Stimulated activated CD4-positive, alpha-beta T cell treated with anti-CD3 and anti-CD28 coated beads, Interleukin-12 subunit alpha, Interleukin-12 subunit beta, amount 100 ng/mL, for 24 hours (primary cell): Measurements from ENCODE around the gene TP73.

Experiments used
- DNase-seq, 2 experiments: peaks; one replicate each; pipeline ENCODE4 v3.0.0-alpha.2; 2020; ENCODE audit warnings: low read depth in 2 of 2

TP73 gene

DNA sequence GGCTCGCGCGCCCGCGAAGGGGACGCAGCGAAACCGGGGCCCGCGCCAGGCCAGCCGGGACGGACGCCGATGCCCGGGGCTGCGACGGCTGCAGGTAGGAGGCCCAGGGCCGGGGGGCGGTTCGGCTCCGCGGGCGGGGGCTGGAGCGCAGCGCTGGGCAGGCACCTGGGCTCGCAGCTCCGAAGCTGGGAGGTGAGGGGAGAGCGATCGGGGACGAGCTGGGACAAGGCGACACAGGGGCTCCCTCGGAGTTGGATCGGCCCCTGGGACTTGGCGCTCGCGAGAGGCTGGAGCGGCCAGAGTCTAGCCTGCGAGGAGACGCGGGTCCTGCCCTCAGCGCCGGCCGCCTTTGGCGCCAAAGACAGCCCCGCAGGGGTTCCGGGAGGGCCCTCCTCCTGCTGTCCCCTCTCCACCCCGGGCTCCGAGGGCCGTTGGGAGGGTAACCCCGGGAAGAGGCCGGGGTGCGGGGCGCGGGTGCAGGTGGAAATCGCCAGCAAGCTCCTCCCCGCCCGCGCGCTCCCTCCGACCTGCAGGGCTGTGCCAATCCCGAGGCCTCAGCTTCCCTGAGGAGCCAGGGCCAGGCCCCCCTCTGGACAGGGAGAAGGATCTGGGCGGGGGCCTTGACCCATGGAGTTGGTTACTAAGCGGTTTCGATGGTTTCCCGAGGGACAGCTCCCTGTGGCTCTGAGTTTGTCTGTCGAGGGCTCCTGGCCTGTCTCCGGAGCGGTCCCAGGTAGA is 401 bp downstream of the TP73 start:
- no peak for DNase-seq

DNA sequence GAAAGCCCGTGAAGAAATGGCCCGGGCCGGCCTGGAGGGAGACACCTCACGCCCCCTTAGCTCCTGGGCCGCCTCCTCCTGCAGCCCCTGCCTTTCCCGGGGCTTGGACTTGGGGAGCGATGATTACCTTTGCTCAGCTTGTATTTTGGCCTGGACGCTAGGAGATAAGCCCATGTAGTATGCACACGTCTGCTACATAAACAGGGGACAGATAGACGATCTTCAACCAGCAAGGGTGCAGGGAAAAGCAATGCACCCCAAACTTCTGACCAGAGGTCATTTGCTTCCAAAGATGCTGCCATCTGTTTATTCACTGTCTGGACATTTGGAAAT is 936 bp downstream of the TP73 start:
- no peak for DNase-seq

DNA sequence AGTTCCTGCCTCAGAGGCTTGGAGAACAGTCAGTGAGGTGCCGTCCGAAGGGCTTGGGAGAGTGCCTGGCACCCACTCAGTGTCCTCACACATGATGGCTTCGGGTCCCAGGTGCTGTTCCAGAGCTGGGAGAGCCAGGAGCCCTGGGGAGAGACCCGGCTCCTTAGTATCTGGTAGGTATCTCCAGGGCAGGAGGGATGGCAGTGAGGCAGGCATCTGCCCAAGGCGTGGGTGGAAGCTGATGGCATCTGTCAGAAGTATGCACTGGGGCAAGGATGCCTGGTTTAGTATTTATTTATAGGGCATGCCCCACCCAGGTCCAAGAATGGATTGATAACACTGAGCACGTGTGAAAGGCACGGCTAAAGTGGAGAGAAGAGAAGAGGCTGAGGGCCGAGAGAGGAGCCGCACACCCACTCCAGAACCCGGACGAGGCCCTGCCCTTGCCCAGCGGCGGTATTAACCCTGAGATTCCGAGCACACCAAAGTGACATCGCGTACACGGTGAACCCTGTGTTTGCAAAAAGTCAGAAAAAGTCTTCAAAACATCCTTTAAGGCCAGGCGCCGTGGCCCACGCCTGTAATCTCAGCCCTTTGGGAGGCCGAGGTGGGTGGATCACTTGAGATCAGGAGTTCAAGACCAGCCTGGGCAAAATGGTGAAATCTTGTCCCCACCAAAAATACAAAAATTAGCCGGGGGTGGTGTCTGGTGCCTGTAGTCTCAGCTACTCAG is 2.4 kb downstream of the TP73 start:
- no peak for DNase-seq

DNA sequence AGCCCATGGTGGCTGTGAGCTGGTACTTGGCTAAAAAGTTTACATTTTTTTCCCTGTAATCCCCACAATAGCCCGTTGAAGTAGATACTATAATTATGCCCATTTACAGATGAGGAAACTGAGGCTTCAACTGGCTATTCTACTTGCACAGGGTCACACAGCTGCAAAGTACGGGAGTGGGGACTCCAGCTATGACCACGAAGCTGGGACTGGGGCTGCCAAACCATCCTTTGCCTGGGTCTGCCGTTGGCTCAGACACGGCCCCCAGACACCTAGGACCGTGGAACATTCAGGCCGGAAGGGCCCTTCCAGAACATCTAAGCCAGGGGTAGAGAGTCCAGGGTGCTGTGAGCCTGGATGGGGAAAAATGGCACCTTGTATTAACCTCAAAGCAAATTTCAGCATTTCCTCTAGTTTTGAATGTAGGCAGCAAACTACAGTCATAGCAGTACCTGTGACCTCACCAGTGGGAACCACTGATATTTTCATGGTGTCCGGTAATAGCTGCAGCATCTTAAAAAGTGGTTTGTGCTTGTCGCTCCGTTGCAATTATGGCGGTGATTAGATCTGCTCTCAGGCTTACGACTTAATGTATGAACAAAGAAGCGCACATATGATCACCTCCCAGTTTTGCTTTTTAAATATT is 4.3 kb downstream of the TP73 start:
- DNase-seq = no peak

DNA sequence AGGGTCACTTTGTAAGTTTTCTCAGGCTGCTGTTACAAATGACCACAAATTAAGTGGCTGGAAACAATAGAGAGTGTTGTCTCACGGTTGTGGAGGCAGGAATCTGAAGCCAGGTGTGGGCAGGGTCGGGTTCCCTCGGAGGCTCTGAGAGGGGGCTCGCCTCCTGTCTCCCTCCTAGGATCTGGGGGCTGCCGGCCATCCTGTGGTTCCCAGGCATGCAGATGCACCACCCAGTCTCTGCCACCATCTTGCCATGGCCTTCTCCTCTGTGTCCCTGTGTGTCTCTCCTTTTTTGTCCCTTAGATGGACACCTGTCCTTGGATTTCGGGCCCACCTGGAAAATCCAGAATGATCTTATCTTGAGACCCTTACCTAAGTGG is 4.8 kb downstream of the TP73 start:
- DNase-seq = no peak

DNA sequence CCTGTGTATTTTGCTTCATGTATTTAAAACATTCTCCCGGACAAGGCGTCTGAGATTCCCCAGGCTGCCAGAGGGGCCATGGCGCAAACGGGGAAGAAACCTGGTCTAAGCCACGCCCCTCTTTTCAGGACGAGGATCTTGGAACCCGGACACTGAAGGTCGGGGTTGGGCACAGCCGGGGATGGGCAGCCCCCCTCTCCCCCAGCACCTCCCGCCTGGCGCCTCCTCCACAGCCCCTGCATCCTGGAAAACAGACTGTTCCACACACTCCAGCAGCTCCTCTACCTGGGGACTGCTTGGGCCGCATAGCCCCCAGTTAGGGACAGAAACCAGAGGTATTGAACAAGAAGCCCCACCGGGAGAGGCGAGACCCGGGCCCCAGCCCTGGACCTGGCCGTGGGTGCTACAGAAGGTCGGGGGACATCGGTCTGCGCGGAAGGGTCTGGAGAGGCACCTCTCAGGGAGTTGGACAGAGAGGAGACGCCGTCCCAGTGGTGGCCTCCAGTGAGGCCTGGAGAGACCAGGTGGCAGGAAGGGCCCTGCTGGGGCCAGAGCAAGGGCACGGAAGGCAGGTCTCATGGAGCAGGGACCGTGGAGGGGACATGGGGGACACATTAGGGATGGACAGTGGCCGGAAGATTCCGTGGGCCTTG is 5.4 kb downstream of the TP73 start:
- no peak for DNase-seq

DNA sequence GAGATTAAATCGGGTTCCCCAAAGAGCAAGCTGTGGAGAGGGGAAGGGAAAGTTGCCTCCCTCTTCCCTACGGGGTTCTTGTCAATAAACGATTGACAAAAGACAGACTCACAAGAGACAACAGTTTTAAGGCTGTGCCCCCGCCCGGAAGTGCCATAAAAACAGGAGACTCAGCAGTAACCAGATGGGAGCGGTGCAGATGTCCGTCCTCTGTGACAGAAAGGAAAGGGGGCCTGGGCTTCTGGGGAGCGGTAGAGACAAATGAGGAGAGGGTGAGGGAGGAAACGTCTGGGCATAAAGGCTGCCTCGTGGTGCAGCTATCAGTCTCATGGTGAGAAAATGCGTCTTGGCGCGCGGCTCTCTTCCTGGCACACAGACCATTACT is 5.9 kb downstream of the TP73 start:
- DNase-seq = no peak

DNA sequence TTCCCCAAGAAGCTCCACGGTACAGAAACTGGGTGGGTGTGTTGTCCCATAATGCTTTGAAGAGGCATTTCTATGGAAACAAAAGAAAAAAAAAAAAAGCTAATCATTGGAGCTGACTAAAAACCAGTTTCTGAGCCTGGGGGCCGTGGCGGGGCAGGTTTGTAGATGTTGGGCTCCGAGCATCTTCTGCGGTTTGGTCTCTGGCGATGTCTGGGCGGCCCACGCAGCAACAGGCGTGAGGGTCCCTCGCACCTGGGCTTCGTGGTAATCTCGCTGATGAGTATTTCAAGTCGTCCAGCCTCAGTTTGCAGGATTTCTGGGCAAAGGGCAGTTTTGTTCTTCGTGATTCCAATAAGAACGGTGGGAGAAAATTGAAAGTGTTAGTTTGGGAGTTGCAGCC is 6.8 kb downstream of the TP73 start:
- DNase-seq = no peak

DNA sequence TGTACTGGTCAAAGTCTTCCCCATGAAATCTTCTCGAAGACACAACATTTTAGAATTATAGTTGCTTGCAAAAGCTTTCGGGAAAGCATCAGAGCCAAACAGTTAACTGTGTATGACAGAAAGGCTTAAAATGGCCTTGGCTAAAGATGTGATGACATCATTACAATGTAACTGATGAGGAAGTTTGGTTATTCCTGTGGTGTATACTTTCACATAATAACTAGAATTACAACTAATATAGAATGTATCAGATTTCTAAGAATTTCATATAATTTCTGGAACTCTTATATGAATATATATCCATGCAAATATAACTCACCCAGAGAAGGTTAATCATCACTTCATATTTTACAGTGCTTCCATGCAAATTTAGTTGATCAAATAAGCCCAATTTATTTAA is 8.4 kb downstream of the TP73 start:
- no peak for DNase-seq

DNA sequence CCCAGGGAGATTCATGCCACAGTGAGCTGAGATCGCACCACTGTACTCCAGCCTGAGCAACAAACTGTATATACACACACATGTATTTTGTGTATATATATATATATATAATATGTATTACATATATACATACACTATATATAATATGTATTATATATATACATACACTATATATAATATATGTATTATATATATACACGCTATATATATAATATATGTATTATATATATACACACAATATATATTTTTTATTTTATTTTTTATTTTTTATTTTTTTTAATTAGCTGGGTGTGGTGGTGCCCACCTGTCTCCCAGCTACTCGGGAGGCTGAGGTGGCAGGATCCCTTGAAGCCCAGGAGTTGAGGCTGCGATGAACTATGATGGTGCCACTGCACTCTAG is 9.3 kb downstream of the TP73 start:
- DNase-seq = no peak

DNA sequence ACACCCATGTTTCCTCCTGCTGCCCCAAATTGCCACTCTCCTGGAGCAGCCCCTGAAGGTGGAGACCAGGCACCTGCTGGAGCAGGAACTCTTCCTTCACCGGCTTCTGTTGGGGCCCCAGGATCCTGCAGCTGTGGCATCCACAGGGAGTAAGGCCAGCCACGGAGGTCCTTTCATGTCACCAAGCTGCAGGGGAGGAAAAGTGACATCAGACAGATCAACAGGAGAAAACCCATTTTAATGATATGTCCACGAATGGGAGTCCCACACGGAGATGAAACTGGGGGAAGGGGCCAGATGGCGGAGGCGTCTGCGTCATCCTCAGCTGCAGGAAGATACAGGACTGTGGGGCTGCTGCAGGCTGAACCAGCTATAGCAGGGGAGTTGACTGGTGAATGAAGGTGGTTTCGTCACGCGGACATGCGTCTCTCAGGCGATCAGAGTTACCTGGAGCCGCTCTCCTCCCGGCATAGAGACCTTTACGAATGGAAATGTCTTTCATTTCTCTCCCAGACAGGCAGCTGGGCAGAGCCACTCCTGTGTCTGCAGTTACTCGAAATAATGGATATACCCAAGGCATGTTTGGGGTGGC is 9.9 kb downstream of the TP73 start:
- no peak for DNase-seq

DNA sequence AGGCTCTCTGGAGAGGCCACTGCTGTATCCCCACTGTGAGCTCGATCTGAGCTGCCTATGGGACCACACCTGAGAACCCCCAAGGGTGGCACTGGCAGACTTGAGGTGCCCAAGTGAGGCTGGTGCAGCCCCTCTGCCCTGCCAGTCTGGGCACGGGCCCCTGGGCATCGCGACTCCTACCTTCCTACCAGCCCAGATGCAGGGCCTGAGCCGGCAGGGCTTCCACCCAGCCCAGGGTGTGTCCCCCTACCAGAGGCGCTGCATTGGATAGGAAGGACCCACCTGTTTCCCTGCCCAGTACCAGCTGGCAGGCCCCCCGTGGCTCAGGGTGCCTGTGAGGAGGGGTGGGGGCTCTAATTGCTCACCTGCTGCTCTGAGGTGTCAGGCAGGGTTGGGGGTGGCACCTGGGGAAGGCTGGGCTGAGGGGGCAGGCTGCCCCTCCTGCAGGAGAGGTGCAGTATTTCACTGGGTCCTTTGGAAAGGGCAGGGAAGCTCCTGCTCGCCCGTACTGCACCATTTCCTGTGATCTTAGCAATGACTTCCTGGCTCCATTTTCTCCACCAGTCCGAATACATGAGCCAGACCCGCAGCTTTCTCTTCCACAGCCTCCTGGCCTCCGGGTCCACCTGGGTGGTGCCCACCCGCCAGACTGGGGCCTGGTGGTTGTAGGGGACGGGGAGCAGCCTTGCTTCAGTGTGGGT is 11.8 kb downstream of the TP73 start:
- no peak for DNase-seq

DNA sequence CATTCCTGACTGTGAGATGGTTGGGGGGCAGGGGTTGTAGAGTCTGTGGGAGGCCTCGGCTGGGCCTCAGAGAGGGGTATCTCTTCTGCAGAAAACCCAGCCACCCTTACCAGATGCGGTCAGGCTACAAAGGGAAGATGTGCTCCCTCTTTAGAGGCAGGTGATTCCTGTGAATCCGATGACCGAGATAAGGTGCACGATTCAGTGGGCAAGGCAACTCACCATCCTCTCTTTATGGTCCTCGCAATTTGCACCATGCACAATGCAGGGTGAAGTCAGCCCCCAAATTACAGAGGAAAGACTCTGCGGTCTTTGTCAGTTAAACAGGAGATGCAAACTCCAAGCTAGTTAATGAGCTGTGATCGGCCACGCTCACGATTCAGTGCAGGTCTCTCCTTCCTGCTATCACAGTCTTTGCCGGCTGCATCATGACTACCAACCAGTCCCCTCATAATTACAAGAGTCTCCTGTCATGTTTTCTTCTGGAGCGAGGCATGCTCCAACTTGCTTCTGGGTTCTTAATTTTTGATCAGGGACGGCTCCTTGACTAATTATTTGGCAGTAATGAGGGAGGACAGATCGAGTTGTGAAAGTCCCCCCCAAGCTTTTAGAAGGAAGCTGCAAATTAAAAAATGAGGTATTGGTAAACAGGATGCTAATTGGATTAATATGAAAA is 12.5 kb downstream of the TP73 start:
- no peak for DNase-seq

DNA sequence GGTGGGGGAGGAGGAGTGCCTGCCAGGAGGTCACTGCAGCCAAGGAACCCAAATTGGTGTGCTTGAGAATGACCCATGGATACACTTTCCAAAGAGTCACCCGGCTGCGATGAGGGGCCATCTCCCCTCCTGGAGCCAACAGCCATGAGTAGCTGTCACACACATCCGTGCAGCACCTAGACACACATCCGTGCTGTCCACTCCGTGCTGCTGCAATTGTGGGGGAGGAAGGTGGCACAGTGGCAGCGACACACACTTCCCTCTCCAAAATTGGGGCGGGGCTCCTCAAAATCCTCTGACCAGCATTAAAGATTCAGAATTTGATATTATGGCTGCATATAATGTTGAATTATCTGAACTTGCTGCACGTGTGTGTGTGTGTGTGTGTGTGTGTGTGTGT is 15.8 kb downstream of the TP73 start:
- DNase-seq = no peak

DNA sequence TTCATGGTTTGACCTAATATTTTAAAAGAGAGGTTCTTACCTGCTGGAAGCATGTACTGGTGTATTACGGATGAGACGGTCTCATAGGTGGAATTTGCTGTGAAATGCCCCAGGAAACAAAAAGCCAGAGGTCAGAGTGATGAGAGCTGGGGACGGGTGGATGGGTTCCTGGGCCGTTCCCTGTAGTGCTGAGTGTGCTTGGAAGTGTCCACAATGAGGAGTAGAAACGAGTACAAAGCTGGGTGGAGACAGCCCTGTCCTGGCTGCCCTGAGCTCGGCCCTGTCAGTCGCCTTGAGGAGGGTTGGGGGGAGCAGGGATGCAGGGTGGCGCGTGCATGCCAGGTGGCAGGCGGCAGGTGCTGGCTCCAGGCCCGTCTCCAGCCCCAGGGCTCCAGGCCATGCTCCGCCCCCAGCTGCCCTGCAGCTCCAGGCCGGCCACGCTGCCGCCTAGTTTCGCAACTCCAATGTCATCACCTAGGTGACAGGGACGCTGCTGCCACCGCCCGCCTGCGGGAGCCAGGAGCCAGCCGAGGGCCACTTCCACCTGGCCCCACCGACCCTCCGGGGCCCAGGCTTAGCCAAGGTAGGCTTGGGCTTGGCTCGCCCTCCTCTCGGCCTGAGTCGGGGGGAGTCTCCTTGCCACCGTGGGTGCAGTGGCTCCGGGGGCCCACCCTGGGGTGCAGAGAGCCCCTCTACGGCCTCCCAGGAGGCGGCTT is 16.4 kb downstream of the TP73 start:
- DNase-seq = no peak

DNA sequence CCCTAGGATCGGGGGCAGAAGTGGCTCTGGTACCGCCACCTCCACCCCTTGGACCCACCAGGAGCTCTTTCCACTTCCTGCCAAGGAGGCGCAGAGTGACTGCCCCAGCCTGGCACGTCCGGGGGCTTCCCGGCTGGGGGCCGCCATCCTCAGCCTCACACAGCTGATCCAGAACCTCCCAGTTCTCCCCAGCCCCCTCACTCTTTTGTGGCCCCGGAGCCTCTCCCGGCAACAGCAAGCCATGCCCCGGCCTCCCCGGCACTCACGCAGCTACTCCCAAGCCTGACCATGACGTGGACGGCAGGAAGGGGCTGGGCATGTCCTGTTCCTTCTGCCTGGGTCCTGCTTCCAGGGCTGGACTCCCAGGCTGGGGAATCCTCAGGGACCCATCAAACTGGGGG is 17.1 kb downstream of the TP73 start:
- DNase-seq = no peak

DNA sequence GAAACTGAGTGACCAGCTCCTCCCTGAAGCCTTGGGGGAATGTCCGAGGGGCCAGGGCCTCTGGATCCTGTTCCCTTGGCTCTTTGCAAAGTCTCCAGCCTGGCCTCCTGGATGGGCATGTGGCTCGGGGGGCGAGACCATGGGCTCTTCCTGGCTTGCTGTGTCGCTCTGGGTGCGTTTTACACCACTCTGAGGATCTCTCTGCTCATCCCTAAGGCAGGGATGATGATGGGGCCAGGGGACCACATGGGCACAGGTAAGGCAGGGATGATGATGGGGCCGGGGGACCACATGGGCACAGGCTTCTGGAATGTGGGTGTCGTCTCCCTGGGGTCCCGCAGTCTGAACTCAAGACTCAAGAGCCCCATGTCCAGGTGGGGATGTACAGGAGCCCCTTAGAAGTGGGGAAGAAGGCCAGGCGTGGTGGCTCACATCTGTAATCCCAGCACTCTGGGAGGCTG is 17.7 kb downstream of the TP73 start:
- no peak for DNase-seq

DNA sequence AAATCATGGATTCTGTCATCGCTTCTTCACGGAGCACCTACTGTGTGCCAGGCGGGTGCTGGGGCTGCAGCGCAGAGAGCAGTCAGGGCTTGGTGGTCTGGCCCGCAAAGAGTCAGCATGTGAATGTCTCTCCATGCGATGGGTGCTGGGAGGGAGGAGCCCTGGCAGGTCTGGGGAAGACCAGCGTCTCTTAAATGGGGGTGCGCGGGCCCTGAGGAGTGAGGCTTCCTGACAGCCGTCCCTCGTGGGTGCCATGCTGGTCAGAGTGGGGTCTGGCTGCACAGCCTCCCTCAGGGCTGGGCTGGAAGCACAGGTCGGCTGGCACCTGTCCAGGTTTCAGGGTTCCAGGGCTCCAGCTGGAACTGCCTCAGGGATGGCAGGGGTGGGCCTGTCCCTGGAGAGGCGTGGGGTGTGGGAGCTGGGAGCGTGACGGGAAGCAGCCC is 18.5 kb downstream of the TP73 start:
- DNase-seq = no peak

DNA sequence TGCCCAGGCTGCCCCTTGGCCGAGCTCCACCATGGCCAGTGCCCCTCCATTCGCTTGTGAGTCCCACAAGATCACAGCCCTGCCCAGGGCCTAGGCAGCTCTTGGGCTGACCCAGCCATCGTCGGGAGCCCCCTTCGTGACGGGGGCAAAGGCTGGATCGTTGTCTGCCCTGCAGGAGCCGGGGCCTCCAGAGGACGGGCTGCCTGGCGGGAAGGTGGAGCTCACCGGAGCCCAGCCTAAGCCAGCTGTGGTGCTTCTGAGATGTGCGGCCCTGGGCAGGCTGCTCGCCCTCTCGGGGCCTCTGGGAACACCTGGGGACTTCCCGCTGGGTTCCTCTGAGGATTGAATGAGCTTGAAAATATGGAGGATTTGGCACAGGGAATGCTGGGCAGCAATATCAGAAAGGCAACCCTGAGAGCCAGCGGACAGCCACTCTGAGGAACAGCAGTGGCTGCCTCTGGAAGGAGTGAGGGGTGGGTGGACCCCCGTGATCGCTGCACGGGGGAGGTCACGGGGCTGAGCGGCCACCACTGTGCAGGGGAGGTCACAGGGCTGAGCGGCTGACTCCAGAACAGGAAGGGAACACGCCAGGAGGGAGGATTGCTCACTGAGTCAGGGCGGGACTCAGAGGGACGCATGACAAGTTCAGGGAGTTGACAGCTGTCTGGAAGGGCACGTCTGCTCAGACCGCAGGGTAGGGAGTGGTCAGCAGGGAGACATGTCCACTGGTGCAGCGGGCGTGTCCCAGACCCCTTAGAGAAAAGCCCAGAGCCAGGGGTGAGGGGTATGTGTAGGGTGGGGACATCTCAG is 19.3 kb downstream of the TP73 start:
- DNase-seq = no peak
